Naive thymus-derived CD4-positive, alpha-beta T cell (primary cell): Measurements from ENCODE around the gene RDH13. TPM values are rescaled to one million over a fixed set of nuclear protein-coding genes. Genes with fewer than 3 reads are reported as not detected.
A peak's percentile ranks its signal among the peaks of the same experiment; 100 is the strongest.
"Not testable (repeated sequence)": the region's sequence is repeated elsewhere in the genome, so short reads cannot be mapped to it uniquely, and the experiment has no call there.

ENCODE experiments used
- ATAC-seq: fragments of 150-1000 bp; cut with Tn5 transposase; 2 replicates; pipeline ENCODE4 v1.10.0; 2021; ENCODE audit warnings: mild to moderate bottlenecking, moderate library complexity
- CTCF ChIA-PET: fragments of 350-600 bp; sonication (Branson Sonifier 250); formaldehyde crosslinking; loops from one replicate; lab custom pipeline; 2021; ENCODE audit warnings: antibody characterized with exemption; lab: Charles Lee
- POLR2A ChIA-PET: fragments of 350-600 bp; sonication (Branson Sonifier 250); formaldehyde crosslinking; loops from one replicate; lab custom pipeline; 2021; ENCODE audit warnings: antibody characterized with exemption, inconsistent platforms; lab: Charles Lee
- DNase-seq, 9 donors: peaks; one replicate each; pipeline versions ENCODE4 v3.0.0 to v3.0.0-alpha.2; 2020 to 2022; ENCODE audit warnings: mixed read lengths in 1 of 9
- H3K27ac ChIP-seq: one replicate; pipeline ENCODE4 v1.7.0; 2013; ENCODE audit warnings: mild to moderate bottlenecking, low read depth, low read length, moderate library complexity
- H3K27me3 ChIP-seq, 2 donors: one replicate each; pipeline ENCODE4 v1.7.0; 2013; ENCODE audit warnings: low read length in 2 of 2, mild to moderate bottlenecking in 2 of 2, moderate library complexity in 2 of 2; ENCODE audit not compliant: control insufficient read depth in 2 of 2, insufficient read depth in 2 of 2
- H3K36me3 ChIP-seq, 3 experiments: 1 replicate in 2 of 3; 2 replicates in 1 of 3; pipeline ENCODE4 v1.7.0; 2013; ENCODE audit warnings: low read length in 3 of 3, mild to moderate bottlenecking in 3 of 3, moderate library complexity in 1 of 3; ENCODE audit not compliant: insufficient read depth in 3 of 3, control insufficient read depth in 2 of 3
- H3K4me1 ChIP-seq, 2 donors: one replicate each; pipeline ENCODE4 v1.7.0; 2013; ENCODE audit warnings: low read length in 2 of 2, mild to moderate bottlenecking in 2 of 2, moderate library complexity in 1 of 2; ENCODE audit not compliant: control insufficient read depth in 2 of 2, insufficient read depth in 2 of 2
- H3K4me3 ChIP-seq: 2 replicates; pipeline ENCODE4 v1.7.0; 2013; ENCODE audit warnings: mild to moderate bottlenecking, low read length
- H3K9me3 ChIP-seq, 3 experiments: 1 replicate in 2 of 3; 2 replicates in 1 of 3; pipeline ENCODE4 v1.7.0; 2013; ENCODE audit warnings: low read length in 3 of 3; ENCODE audit not compliant: control insufficient read depth in 2 of 3
- H3K27ac Mint-ChIP-seq, 9 donors: one replicate each; pipeline ENCODE4 v1.8.0; 2020 to 2022; ENCODE audit warnings: mixed read lengths in 9 of 9, mild to moderate bottlenecking in 8 of 9, moderate library complexity in 5 of 9, inconsistent platforms in 2 of 9
- H3K27me3 Mint-ChIP-seq, 5 donors: one replicate each; pipeline ENCODE4 v1.8.0; 2021 to 2022; ENCODE audit warnings: mixed read lengths in 5 of 5, mild to moderate bottlenecking in 1 of 5
- H3K36me3 Mint-ChIP-seq, 5 donors: one replicate each; pipeline ENCODE4 v1.8.0; 2020 to 2022; ENCODE audit warnings: mixed read lengths in 5 of 5, mild to moderate bottlenecking in 3 of 5, inconsistent platforms in 1 of 5
- H3K4me1 Mint-ChIP-seq, 7 donors: one replicate each; pipeline ENCODE4 v1.8.0; 2020 to 2022; ENCODE audit warnings: mixed read lengths in 7 of 7, mild to moderate bottlenecking in 3 of 7, inconsistent platforms in 1 of 7
- H3K4me3 Mint-ChIP-seq, 10 donors: one replicate each; pipeline ENCODE4 v1.8.0; 2020 to 2022; ENCODE audit warnings: mild to moderate bottlenecking in 10 of 10, mixed read lengths in 10 of 10, moderate library complexity in 6 of 10, inconsistent platforms in 2 of 10
- H3K9me3 Mint-ChIP-seq, 11 donors: one replicate each; pipeline ENCODE4 v1.8.0; 2020 to 2022; ENCODE audit warnings: mixed read lengths in 11 of 11, mild to moderate bottlenecking in 4 of 11, inconsistent platforms in 1 of 11, moderate library complexity in 1 of 11
- intact Hi-C, 2 donors: fragments of 100-400 bp; cut with micrococcal nuclease; formaldehyde crosslinking; loops; one replicate each; pipeline ENCODE4 v1.15.1; 2023
- polyA plus RNA-seq, 2 donors: library from polyadenylated mRNA; unstranded; fragments of 300-500 nt; fragmentation: Illumina TruSeq; gene quantifications; one replicate each; pipeline ENCODE4 v1.2.3, GENCODE V29; 2021
- total RNA-seq, 6 experiments: library from RNA in 5 of 6; stranded (reverse) in 5 of 6; gene quantifications; 1 replicate in 5 of 6; 2 replicates in 1 of 6; pipeline ENCODE4 v1.2.3 and lab custom pipeline; 2021 to 2026

RDH13 gene
- total and polyA plus RNA-seq, 7 experiments from 2014 or later: 9.4 to 24.8 (median 19.0) TPM

DNA sequence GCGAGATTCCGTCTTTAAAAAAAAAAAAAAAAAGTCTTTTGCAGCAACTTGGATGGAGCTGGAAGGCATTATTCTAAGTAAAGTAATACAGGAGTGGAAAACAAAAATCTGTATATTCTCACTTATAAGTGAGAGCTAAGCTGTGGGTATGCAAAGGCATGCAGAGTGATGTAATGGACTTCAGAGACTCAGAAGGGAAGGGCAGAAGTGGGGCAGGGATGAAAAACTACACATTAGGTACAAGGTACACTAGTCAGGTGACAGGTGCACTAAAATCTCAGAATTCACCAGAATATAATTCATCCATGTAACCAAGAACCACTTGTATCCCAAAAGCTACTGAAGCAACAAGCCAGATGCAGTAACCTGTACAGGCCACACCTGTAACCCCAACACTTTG, 26.9 kb downstream of the RDH13 start:
- POLR2A ChIA-PET: interaction anchor here (0.6 kb wide), 1 partner anchor 587 kb away, joined by 3 read pairs; the partner anchor contains the start of gene LENG8
- H3K9me3 ChIP-seq: no peaks in the 10 kb centered on the region
- peaks cover 0 to 22% (median 4%) of the 10 kb centered on the region in 5 donors for H3K36me3 Mint-ChIP-seq
- H3K4me3 ChIP-seq: no peak overlapping the region
- H3K4me1 Mint-ChIP-seq: peaks cover 0 to 15% (median 4%) of the 10 kb centered on the region in 7 donors
- DNase-seq (no peak), ATAC-seq (no peak)
- H3K27ac Mint-ChIP-seq: no peak overlapping the region
- peaks cover 0 to 1% of the 10 kb centered on the region in 2 donors for H3K4me1 ChIP-seq
- CTCF ChIA-PET: no interaction called here
- no peak overlapping the region for H3K27ac ChIP-seq
- intact Hi-C loops: no loop called here
- H3K4me3 Mint-ChIP-seq: no peak overlapping the region
- no peaks in the 10 kb centered on the region for H3K36me3 ChIP-seq
- H3K27me3 Mint-ChIP-seq: no peaks in the 10 kb centered on the region
- H3K9me3 Mint-ChIP-seq: peaks cover 0 to 3% (median 0%) of the 10 kb centered on the region in 11 donors
- no peaks in the 10 kb centered on the region for H3K27me3 ChIP-seq

DNA sequence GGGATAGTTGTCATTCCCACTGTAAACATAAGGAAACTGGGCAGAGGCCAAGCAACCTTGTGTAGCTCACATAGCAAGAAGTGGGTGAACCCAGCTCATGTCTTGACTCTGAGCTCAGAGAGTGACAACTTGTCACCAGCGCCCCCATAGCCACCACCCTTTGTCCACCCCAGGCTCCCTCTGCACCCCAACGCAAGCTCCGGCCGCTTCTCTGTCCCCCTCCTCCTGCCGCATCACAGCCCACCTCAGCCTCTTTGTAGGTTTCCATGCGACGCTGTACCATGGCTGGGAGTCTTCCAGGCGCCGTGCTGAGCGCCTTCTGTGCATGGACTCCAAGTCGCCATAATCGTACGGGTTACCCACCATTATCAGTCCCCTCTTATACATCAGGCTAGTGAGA, 28.2 kb downstream of the RDH13 start:
- ChIA-PET CTCF (no interaction called here), POLR2A (interaction anchor here (0.7 kb wide), 1 partner anchor 866 kb away, joined by 3 read pairs; no protein-coding TSS in a partner anchor)
- Histone ChIP-seq H3K36me3 (no peaks in the 10 kb centered on the region), H3K9me3 (no peaks in the 10 kb centered on the region), H3K27me3 (no peaks in the 10 kb centered on the region), H3K27ac (no peak overlapping the region), H3K4me1 (no peaks in the 10 kb centered on the region), H3K4me3 (no peak overlapping the region)
- no peaks in the 10 kb centered on the region for H3K27me3 Mint-ChIP-seq
- DNase-seq: no peak
- H3K36me3 Mint-ChIP-seq: peaks cover 0 to 18% (median 2%) of the 10 kb centered on the region in 5 donors
- peaks cover 0 to 6% (median 1%) of the 10 kb centered on the region in 7 donors for H3K4me1 Mint-ChIP-seq
- intact Hi-C loops: no loop called here
- H3K4me3 Mint-ChIP-seq: no peak overlapping the region
- peaks cover 0 to 1% (median 0%) of the 10 kb centered on the region in 11 donors for H3K9me3 Mint-ChIP-seq
- ATAC-seq: no peak
- no peak overlapping the region for H3K27ac Mint-ChIP-seq

DNA sequence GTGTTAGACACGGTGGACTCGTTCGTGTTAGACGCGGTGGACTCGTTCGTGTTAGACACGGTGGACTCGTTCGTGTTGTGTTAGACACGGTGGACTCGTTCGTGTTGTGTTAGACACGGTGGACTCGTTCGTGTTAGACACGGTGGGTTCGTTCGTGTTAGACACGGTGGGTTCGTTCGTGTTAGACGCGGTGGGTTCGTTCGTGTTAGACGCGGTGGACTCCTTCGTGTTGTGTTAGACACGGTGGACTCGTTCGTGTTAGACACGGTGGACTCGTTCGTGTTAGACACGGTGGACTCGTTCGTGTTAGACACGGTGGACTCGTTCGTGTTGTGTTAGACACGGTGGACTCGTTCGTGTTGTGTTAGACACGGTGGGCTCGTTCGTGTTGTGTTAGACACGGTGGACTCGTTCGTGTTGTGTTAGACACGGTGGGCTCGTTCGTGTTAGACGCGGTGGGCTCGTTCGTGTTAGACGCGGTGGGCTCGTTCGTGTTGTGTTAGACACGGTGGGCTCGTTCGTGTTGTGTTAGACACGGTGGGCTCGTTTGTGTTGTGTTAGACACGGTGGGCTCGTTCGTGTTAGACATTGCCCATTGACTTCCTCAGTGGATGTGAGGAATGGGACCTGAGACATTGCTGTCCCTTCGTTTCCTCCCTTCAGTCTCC, 29.8 kb downstream of the RDH13 start:
- POLR2A ChIA-PET, H3K9me3 Mint-ChIP-seq, H3K4me1 ChIP-seq, H3K27ac ChIP-seq, ATAC-seq, CTCF ChIA-PET, H3K4me3 ChIP-seq, DNase-seq, H3K27me3 ChIP-seq, intact Hi-C loops, H3K27me3 Mint-ChIP-seq, H3K36me3 ChIP-seq, H3K4me3 Mint-ChIP-seq, H3K27ac Mint-ChIP-seq, H3K9me3 ChIP-seq: not testable (repeated sequence)
- Mint-ChIP-seq H3K4me1 (peaks cover 0 to 14% (median 5%) of the 10 kb centered on the region in 7 donors), H3K36me3 (peaks cover 0 to 18% (median 0%) of the 10 kb centered on the region in 5 donors)

DNA sequence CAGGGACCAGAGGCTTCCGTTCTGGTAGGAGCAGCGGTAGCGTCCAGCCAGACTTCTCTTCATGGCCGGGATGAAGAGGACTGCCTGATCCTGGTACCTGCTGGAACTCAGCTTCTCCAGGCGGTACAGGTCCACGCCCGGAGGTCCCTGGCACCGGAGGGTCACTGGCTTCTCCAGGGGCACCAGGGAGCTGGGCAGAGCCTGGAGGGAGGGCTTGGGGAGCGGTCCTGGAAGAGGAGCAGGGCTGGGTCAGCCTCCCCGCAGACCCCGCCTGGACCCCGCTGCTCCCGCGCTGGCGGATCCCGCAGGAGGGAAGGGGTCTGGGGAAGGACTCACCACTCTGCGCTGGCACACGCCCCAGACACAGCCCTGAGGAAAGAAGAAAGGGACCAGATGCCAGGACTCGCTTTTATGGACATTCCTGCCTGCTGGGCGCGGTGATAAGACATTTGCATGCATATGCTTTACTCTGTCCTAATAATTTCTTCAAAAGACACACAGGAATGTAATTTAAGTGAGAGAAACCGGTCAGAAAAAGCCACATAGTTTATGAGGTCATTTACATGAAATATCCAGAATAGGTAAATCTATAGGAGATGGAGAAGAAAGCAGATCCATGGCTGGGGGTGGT, 30.7 kb downstream of the RDH13 start:
- H3K4me3 Mint-ChIP-seq: no peak overlapping the region
- no peak for DNase-seq
- Histone ChIP-seq H3K27me3 (no peaks in the 10 kb centered on the region), H3K4me1 (no peaks in the 10 kb centered on the region), H3K36me3 (no peaks in the 10 kb centered on the region), H3K4me3 (no peak overlapping the region), H3K27ac (no peak overlapping the region), H3K9me3 (peaks cover 0 to 7% (median 0%) of the 10 kb centered on the region in 3 experiments)
- H3K27me3 Mint-ChIP-seq: no peaks in the 10 kb centered on the region
- CTCF ChIA-PET: no interaction called here
- peaks cover 0 to 20% (median 0%) of the 10 kb centered on the region in 5 donors for H3K36me3 Mint-ChIP-seq
- peaks cover 0 to 15% (median 5%) of the 10 kb centered on the region in 7 donors for H3K4me1 Mint-ChIP-seq
- POLR2A ChIA-PET: no interaction called here
- peaks cover 0 to 7% (median 0%) of the 10 kb centered on the region in 11 donors for H3K9me3 Mint-ChIP-seq
- no peak overlapping the region for H3K27ac Mint-ChIP-seq
- ATAC-seq: no peak
- intact Hi-C loops: no loop called here

DNA sequence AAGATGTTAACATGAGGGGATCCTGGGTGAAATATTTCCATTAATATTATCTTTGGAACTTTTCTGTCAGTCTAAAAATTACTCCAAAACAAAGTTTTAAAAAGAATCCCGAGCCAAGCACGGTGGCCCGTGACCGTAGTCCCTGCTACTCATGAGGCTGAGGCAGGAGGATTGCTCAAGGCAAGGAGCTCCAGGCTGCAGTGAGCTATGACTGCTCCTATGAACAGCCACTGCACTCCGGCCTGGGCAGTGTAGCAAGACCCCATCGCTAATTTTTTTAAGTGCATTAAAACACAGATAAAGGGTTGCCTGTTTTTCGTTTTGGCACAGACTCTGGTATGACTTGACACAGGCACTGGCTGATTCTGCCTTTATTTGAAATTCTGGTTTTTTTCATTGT, 31.8 kb downstream of the RDH13 start:
- Histone ChIP-seq H3K4me3 (no peak overlapping the region), H3K27ac (no peak overlapping the region), H3K9me3 (peaks cover 0 to 13% (median 4%) of the 10 kb centered on the region in 3 experiments), H3K4me1 (no peaks in the 10 kb centered on the region), H3K36me3 (no peaks in the 10 kb centered on the region), H3K27me3 (no peaks in the 10 kb centered on the region)
- peaks cover 0 to 19% (median 2%) of the 10 kb centered on the region in 5 donors for H3K36me3 Mint-ChIP-seq
- peaks cover 0 to 12% (median 3%) of the 10 kb centered on the region in 11 donors for H3K9me3 Mint-ChIP-seq
- ChIA-PET POLR2A (no interaction called here), CTCF (interaction anchor here (0.8 kb wide), 1 partner anchor 69 kb away, joined by 3 read pairs; no protein-coding TSS in a partner anchor)
- ATAC-seq: no peak
- no peak overlapping the region for H3K27ac Mint-ChIP-seq
- peaks cover 0 to 17% (median 7%) of the 10 kb centered on the region in 7 donors for H3K4me1 Mint-ChIP-seq
- H3K4me3 Mint-ChIP-seq: no peak overlapping the region
- no peaks in the 10 kb centered on the region for H3K27me3 Mint-ChIP-seq
- intact Hi-C loops: no loop called here
- no peak for DNase-seq

DNA sequence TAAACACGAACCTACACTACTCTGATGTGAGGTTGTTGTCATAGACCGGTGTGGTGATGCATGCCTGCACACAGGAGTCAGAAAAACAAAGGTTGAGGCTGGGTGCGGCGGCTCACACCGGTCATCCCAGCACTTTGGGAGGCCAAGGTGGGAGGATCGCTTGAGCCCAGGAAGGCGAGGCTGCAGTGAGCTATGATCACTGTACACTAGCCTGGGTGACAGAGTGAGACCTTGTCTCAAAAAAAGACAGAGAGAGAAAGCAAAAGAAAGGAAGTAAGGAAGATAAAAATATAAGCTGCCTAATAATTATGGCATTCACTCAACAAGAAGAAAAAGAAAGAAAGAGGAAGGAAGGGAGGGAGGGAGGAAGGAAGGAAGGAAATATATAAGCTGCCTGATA, 34.2 kb downstream of the RDH13 start:
- Histone ChIP-seq H3K4me1 (no peaks in the 10 kb centered on the region), H3K36me3 (no peaks in the 10 kb centered on the region), H3K9me3 (peaks cover 0 to 14% (median 5%) of the 10 kb centered on the region in 3 experiments), H3K27ac (no peak overlapping the region), H3K4me3 (no peak overlapping the region), H3K27me3 (no peaks in the 10 kb centered on the region)
- no peak overlapping the region for H3K4me3 Mint-ChIP-seq
- H3K36me3 Mint-ChIP-seq: peaks cover 5 to 25% (median 6%) of the 10 kb centered on the region in 5 donors
- H3K27me3 Mint-ChIP-seq: no peaks in the 10 kb centered on the region
- H3K9me3 Mint-ChIP-seq: peaks cover 2 to 29% (median 10%) of the 10 kb centered on the region in 11 donors
- H3K4me1 Mint-ChIP-seq: peaks cover 0 to 25% (median 10%) of the 10 kb centered on the region in 7 donors
- DNase-seq (no peak), ATAC-seq (no peak)
- intact Hi-C loops: no loop called here
- ChIA-PET POLR2A (no interaction called here), CTCF (no interaction called here)
- H3K27ac Mint-ChIP-seq: peak overlapping the region in 2 of 9 donors; percentile 30 to 32
